ENCODE data around the gene CAMTA1.

Gene CAMTA1

GRCh38 chr1:7652061-7652460, 866.8 kb downstream of the CAMTA1 start:
- no peak overlapping the region for H3K27ac ChIP-seq (ENCODE audit: low read length)
- no peaks in the 10 kb centered on the region for H3K9me3 ChIP-seq (ENCODE audit: insufficient read depth, low read length, severe bottlenecking)
- H3K4me2 ChIP-seq (ENCODE audit: insufficient read depth, low read length), result no peak overlapping the region
- no peak for ATAC-seq (ENCODE audit: insufficient read depth, low read depth)
- no peaks in the 10 kb centered on the region for H3K79me2 ChIP-seq (ENCODE audit: insufficient read depth, low read length)
- H3K4me3 ChIP-seq (ENCODE audit: low read depth in 1 of 2, low read length in 2 of 2), result no peak overlapping the region
- H2AFZ ChIP-seq (ENCODE audit: low read depth, low read length), result no peak overlapping the region
- H3K9ac ChIP-seq (ENCODE audit: low read depth, low read length), result no peak overlapping the region
- no peaks in the 10 kb centered on the region for H3K36me3 ChIP-seq (ENCODE audit: insufficient read depth, low read length)
- H3K4me1 ChIP-seq (ENCODE audit: insufficient read depth, low read length), result no peaks in the 10 kb centered on the region
- no peak for DNase-seq
- no peak for TF ChIP-seq EZH2 (IDR thresholded peaks at IDR 0.05; ENCODE audit: borderline replicate concordance, low read depth, low read length, severe bottlenecking)
- TF ChIP-seq, protein P1, sequence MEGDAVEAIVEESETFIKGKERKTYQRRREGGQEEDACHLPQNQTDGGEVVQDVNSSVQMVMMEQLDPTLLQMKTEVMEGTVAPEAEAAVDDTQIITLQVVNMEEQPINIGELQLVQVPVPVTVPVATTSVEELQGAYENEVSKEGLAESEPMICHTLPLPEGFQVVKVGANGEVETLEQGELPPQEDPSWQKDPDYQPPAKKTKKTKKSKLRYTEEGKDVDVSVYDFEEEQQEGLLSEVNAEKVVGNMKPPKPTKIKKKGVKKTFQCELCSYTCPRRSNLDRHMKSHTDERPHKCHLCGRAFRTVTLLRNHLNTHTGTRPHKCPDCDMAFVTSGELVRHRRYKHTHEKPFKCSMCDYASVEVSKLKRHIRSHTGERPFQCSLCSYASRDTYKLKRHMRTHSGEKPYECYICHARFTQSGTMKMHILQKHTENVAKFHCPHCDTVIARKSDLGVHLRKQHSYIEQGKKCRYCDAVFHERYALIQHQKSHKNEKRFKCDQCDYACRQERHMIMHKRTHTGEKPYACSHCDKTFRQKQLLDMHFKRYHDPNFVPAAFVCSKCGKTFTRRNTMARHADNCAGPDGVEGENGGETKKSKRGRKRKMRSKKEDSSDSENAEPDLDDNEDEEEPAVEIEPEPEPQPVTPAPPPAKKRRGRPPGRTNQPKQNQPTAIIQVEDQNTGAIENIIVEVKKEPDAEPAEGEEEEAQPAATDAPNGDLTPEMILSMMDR (IDR thresholded peaks at IDR 0.05; ENCODE audit: borderline replicate concordance, extremely low read depth, low read length, poor library complexity, severe bottlenecking), result no peak
- no peaks in the 10 kb centered on the region; the same call in 1 of the 2 replicates for H4K20me1 ChIP-seq (ENCODE audit: insufficient read depth, low read length)
- no peaks in the 10 kb centered on the region for H3K27me3 ChIP-seq (ENCODE audit: insufficient read depth, low read length, poor library complexity)

DNA sequence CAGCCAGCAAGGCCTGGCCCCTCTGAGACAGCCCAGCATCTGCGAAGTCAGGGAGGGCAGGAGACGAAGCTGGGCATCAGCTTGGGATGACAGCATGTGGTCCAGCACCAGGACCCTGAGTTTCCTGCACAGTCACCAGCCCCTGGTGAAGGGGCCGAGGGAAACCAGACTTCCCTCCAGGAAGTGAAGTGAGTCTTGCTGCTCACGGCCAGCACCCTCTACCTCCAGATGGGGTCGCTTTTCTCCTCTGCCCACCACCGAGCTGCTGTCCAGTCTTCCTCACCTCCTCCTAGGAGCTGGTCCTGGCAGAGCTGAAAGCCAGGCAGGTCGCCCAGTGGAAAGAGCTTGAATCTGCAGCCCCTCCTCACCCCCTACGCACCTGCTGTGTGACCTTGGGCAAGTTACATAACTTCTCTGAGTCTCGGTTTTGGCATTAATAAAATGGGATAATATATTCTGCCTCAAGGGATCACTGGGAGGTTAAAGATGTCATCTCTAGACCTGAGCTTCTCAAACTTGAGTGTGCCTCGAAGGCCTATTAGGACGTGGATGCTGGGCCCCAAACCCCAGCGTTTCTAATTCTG, 867.4 kb downstream of the CAMTA1 start:
- Histone ChIP-seq H2AFZ (ENCODE audit: low read depth, low read length) (no peak overlapping the region), H3K4me2 (ENCODE audit: insufficient read depth, low read length) (no peak overlapping the region), H3K79me2 (ENCODE audit: insufficient read depth, low read length) (no peaks in the 10 kb centered on the region), H3K36me3 (ENCODE audit: insufficient read depth, low read length) (no peaks in the 10 kb centered on the region), H3K27me3 (ENCODE audit: insufficient read depth, low read length, poor library complexity) (no peaks in the 10 kb centered on the region), H3K4me1 (ENCODE audit: insufficient read depth, low read length) (no peaks in the 10 kb centered on the region), H4K20me1 (ENCODE audit: insufficient read depth, low read length) (no peaks in the 10 kb centered on the region; the same call in 1 of the 2 replicates), H3K9ac (ENCODE audit: low read depth, low read length) (no peak overlapping the region), H3K27ac (ENCODE audit: low read length) (no peak overlapping the region), H3K4me3 (ENCODE audit: low read depth in 1 of 2, low read length in 2 of 2) (no peak overlapping the region), H3K9me3 (ENCODE audit: insufficient read depth, low read length, severe bottlenecking) (no peaks in the 10 kb centered on the region)
- no peak for ATAC-seq (ENCODE audit: insufficient read depth, low read depth)
- DNase-seq, result no peak
- TF ChIP-seq, protein P1 (IDR thresholded peaks at IDR 0.05; ENCODE audit: borderline replicate concordance, extremely low read depth, low read length, poor library complexity, severe bottlenecking), result no peak
- TF ChIP-seq EZH2 (IDR thresholded peaks at IDR 0.05; ENCODE audit: borderline replicate concordance, low read depth, low read length, severe bottlenecking), result no peak

- Histone ChIP-seq H3K9ac (ENCODE audit: low read depth, low read length) (no peak overlapping the region), H3K9me3 (ENCODE audit: insufficient read depth, low read length, severe bottlenecking) (no peaks in the 10 kb centered on the region), H3K27me3 (ENCODE audit: insufficient read depth, low read length, poor library complexity) (no peaks in the 10 kb centered on the region), H3K27ac (ENCODE audit: low read length) (no peak overlapping the region), H3K4me1 (ENCODE audit: insufficient read depth, low read length) (no peaks in the 10 kb centered on the region), H2AFZ (ENCODE audit: low read depth, low read length) (no peak overlapping the region), H3K79me2 (ENCODE audit: insufficient read depth, low read length) (no peaks in the 10 kb centered on the region), H3K36me3 (ENCODE audit: insufficient read depth, low read length) (no peaks in the 10 kb centered on the region), H3K4me2 (ENCODE audit: insufficient read depth, low read length) (no peak overlapping the region), H4K20me1 (ENCODE audit: insufficient read depth, low read length) (no peaks in the 10 kb centered on the region; the same call in 1 of the 2 replicates), H3K4me3 (ENCODE audit: low read depth in 1 of 2, low read length in 2 of 2) (no peak overlapping the region)
- no peak for ATAC-seq (ENCODE audit: insufficient read depth, low read depth)
- TF ChIP-seq EZH2 (IDR thresholded peaks at IDR 0.05; ENCODE audit: borderline replicate concordance, low read depth, low read length, severe bottlenecking), result no peak
- TF ChIP-seq, protein P1 (IDR thresholded peaks at IDR 0.05; ENCODE audit: borderline replicate concordance, extremely low read depth, low read length, poor library complexity, severe bottlenecking), result no peak
- DNase-seq, result no peak
These were observed 869.5 kb downstream of the CAMTA1 start for GRCh38 chr1:7654725-7655124.

Data from DND-41 (cell line).